Stimulated activated CD8-positive, alpha-beta memory T cell treated with anti-CD3 and anti-CD28 coated beads, Interleukin-2, amount 100 ng/mL, for 48 hours (primary cell): ENCODE measurements around the gene DUSP28.
"Not testable (repeated sequence)": the region's sequence is repeated elsewhere in the genome, so short reads cannot be mapped to it uniquely, and the experiment has no call there.

Source experiments
- DNase-seq, 2 donors: peaks; one replicate each; pipeline ENCODE4 v3.0.0-alpha.2; 2020; ENCODE audit warnings: low read depth in 2 of 2

The DUSP28 gene, protein sequence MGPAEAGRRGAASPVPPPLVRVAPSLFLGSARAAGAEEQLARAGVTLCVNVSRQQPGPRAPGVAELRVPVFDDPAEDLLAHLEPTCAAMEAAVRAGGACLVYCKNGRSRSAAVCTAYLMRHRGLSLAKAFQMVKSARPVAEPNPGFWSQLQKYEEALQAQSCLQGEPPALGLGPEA

DNA sequence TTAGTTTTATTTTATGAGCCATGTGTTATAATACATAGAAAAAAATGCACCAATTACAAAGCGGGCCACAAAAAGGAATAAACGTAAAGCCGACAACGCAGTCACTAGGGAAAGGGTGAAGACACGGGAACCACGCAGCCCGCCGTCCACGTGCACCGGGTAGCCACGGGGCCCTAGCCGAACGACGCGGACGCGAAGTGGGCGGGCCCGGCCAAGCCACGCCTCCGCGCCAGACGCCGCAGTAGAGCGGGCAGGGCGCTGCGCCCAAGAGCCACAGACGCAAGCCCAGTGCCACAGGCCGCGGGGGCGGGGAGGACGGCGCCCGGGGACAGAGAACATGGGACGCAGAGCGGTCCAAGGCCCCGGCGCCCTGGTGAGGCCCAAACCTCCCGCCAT, at the start of gene DUSP28:
Gene DUSP28 (plus strand): TSS at position 274 of the 396 bp plus-strand sequence. CDS start 328 bp downstream, outside the sequence.
- DNase-seq: peak; percentile 87 to 91

DNA sequence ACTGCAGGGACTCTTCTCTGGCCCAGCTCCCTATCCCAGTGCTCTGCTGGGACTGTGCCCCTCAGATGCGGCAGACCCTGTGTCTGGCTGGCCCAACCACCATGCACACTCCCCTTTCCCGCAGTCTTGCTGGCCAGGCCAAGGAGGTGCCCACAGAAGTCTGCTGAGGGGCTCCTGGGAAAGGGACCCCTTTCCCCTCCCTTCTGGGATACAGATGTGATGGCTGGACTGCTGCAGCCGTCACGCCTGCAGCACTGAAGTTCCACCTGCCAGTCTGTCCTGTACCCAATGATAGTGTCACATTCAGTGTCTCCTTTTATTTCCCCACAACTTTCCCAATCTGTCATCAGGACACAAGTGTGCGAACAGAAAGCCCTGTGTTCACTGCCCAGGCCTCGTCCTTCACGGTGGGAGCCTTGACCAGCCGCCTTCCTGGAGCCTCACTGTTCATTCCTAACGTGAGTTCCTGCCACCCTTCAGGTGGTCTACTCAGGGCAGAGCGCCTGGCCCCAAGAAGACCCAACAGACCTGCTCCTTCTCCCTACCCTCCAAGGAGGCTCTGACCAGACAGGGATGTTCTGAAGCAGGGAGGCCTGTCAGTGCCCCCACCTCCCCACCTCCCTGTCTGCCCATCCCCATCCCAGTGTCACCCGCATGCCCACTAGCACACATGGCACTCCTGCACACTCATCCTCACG, 49.5 kb upstream of the DUSP28 start:
- DNase-seq: no peak

DNA sequence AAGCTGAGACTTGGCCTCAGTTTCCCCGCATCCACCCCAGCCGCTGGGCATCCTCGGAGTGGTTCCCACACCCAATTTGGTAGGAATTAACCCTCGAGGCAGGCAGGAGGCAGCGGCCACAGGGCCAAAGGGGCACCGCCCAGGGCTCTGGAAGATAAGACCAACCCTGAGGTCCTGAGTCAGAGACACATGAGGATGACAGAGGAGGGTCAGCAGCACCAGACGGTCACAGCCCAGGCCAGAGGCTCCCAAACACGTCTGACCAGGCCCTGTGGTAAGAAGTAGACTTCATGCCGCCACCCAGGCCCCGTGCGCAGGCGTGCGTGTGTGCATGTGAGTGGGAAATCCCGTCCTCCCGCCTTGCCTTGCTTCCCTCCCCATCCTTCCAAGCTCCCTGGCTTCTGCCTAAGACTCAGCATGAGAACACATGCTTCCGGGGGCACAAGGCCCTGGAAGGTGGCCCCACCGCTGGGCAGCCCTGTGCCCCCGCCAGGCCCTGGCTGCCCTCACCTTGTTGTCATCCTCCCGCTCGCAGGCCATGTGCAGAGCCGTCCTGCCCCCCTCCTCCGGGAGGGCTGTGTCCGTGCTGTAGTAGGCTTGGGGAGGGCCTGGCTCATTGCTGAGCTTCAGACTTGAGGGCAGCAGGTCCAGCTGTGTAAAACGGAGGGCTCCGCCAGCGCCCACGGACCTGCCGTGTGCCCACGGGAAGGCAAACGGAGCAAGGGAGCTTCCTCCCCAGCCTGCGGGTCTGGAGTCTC, 48.6 kb upstream of the DUSP28 start:
- no peak for DNase-seq

DNA sequence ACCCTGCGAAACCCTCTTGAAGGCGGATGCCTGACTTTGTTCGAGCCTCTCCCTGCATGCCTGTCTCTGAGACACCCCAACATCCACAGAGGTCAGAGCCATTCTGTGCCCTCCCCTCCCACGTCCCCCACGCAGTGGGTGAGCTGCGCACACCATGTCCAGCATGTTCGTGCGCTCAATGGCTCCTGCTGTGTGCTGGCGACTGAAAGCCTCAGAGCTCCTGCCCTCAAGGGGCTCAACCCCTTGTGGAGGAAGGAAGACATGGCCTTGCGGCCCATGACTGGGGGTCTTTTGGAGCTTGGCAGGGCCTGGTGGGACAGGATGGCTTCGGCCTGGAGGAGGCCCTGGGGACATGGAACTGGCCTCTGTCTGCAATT, 48.1 kb upstream of the DUSP28 start:
- DNase-seq: no peak

DNA sequence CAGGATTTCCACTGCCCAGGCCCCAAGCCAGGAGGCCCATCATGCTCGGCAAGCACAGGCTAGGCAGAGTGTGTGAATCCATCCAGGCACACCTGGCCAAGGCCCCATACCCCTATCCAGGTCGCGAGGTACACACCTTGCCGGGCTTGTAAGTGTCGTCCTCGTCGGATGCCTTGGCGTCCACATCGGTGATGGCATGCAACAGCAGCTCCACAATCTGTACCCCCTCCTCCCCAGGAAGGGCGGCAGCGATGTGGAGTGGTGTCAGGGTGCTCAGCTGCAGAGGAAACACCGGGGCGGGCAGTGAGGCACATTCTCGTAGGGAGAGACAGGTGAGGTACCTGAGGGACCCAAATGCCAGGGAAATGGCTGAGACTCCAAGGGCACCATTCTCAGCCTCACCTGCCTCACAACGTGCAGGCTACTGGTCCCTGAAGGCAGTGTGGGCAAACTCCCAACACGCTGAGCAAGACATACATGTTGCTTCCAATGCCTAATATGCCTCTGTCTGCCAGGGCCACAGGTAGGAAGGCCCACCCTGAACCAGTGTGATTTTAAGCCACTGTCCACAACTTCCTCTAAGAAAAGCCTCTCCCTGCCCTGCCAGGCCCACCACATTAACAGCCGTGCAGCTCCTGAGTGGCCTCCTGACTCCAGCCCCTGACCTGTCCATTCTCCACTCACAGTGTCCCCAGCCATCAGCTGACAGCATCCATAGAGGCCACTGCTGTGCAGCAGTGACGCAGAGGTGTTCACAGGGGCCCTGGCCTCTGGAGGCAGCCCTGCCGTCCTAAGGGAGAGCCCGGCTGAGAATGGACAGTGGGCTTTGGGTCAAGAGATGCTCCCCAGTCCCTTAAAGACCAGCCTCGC, 47.3 kb upstream of the DUSP28 start:
- no peak for DNase-seq

DNA sequence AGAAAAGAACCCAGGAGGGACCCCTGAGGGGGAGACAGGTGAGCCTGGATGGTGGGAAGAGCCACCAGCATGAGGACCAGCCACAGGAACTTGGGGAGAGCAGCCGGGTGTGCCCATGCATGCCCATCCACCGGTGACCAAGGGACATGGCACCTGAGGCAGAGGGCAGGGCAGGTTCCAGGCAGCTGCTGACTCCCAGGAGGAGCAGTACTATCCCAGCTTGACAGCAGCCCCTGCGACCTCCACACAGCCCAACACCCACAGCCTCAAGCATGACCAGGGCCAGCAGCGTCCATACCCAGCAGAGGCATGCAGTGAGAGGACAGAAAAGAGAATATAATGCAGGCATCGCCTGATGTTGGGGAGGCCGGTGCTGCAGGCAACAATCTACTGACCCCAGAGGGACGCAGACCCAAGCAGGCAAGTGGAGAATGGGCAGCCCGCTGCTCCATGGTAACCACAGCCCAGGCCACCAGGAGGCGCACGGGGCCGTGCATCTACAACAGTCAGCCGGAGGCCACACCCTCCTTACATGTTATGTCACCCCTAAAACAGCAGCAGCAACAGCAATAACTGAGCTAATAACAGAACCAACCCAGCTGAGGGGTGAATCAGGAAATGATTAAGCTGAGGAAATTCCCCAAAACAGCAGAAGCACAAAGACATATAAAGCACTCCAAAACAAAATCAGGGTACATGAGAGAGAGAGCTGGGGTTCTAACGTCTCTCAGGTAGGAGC, 46.4 kb upstream of the DUSP28 start:
- DNase-seq: peak; percentile 77 to 81

DNA sequence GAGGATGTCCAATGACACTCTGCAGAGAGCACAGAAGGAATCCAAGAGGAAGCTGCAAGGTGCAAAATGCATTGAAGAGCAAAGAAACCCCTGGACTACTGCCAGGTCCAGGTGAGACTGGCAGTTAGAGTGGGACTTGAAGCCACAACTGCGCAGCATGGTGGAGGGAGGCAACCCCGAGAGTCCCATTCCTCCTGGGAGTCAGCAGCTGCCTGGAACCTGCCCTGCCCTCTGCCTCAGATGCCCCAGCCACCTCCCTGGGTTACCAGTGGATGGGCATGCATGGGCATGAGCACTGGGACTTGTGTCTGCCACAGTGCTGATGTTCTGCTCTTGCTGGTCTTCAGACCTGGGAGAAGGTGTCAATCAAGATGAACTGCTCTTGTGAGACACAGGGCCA, 45.5 kb upstream of the DUSP28 start:
- no peak for DNase-seq

DNA sequence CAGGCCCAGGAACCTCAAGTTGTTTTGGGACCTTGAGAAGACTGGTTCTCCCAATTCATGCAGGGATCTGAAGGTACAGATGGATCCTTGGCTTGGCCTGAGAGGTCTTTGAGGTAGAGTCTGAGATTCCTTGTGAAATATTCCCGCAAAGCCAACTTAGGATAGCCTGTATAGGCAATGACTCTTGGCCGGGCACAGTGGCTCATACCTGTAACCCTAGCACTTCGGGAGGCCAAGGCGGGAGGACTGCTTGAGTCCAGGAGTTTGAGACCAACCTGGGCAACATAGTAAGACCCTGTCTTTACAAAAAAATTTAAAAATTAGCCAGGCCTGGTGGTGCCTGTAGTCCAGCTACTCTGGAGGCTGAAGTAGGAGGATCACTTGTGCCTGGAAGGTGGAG, 42.8 kb upstream of the DUSP28 start:
- DNase-seq: no peak

DNA sequence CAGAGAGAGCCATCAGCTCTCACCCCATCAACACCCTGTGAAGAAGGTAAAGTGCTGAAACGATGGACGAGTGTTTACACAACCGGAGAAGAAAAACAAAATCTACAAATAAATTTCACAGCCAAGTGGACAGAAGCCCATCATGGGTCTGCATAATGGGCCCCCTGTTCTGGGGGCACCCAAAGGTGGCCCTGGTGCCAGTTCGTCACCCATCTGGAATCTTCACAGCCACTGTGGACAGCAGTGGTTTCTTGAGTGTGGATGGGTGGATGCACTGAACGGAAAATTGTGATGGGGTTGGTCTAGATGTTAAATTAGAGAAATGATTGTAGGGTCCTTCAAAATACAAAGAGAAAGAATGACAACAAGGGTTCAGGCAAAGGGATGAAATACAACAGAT, 41.2 kb upstream of the DUSP28 start:
- DNase-seq: no peak

DNA sequence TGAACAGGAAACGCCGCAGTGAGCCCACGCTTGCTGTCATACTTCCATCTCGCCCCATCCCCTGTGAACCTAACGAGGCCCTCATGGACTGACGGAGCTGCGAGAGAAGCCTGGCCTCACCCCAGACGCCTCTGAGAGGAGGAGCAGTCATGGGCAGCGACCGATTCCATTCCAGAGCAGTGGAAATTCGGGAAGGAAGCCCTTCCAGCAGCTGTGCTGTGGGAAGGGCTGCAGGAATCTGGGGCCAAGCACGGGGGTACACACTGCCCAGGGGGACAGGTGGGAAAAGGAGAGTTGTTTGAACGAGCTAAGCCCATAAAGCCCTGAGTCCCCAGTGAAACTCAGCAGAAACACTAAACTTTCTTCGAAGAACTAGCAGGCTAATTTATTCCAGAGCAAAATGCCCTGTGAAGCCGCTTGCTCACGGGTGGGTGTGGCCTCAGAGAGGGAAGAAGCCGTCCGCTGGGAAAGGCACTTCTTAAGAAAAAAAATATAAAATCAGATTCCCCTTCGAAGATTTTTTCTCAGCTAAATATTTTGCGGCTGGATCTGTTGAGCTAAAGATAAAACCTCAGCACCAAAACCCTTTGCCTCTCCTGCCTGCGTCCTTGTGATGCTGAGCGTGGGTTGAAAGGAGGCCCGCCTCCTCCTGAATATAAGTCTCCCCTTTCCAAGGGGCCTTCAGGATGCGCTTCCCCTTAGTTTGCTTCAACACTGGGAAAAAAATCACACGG, 40.6 kb upstream of the DUSP28 start:
- DNase-seq: no peak

DNA sequence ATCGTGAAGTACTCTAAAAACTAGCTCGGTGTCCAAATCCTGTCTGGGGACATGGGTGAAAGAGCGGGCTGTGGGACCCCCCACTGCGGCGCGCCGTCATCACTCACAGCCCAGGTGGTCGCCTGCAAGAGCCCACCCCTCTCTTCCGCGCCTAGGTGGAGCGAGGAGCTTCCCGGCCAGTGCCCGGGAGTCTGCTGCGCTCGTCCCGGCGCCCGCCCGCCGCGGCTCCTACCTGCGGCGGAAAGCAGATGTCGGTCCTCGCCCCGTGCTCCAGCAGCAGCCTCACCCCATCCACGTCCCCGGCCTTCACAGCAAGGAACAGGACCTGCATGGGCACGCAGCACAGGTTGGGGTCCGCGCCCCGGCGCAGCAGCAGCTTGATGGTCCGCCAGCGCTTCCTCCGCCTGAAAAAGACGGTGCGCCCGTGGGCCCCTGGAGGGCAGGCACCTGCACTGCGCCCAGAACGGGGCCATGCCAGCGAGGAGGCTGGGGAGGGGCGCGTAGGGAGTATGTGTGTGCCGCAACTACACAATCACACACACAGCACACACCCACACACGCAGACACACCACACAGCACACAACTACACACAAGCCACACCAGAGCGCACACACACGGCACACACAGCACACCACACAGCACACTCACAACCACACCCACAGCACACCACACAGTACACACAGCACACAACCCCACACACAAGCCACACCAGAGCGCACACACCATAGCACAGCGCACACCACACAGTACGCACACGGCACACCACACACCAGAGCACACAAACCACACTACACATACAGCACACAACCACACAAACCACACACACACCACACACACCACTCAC, 39.8 kb upstream of the DUSP28 start:
- no peak for DNase-seq

DNA sequence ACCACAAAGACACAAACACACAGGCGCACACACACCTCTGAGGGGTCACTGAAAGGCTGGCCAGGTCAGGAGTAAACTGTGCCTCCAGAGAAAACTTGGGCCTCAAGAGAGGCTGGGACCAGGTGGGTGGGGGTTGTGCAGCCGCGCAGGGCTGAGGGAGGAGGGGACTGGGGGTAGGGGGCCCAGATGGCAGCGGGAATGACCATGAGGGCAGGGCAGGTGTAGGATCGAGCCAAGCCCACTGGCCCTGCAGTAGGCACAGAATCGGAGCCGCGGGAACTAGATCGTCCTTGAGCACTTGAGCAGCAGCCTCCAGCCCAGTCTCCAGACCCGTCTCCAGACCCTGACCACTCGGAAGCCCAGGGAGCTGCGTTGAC, 39.2 kb upstream of the DUSP28 start:
- no peak for DNase-seq

DNA sequence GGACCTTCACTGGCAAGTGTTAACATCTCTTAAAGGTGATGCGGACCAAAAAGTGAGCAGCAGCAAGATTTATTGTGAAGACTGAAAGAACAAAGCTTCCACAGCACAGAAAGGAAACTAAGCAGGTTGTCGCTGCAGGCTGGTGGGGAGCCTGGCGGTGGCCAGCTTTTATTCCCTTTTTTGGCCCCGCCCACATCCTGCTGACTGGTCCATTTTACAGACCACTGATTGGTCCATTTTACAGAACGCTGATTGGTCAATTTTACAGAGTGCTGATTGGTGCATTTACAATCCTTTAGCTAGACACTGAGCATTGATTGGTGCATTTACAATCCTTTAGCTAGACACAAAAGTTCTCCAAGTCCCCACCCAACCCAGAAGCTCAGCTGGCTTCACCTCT, 38.3 kb upstream of the DUSP28 start:
- not testable (repeated sequence) for DNase-seq

DNA sequence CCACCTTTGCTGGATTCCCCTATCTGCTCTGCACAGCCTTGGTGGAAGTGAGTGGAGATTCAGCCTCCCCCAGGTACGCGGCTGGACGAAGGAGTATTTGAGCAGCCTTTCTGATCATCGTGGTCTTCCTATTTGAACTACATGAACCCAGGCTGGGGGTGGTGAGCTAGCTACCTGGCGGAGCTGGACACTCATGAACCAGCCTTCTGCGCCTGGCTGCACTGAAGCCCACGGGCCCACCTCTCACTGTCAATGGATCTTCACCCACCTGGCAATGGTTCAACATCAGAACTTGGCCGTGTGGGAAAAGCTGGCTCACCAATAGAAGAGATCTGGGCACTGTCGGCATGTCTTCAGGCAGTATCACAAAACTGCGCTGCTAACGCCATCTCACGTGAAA, 37.8 kb upstream of the DUSP28 start:
- no peak for DNase-seq

DNA sequence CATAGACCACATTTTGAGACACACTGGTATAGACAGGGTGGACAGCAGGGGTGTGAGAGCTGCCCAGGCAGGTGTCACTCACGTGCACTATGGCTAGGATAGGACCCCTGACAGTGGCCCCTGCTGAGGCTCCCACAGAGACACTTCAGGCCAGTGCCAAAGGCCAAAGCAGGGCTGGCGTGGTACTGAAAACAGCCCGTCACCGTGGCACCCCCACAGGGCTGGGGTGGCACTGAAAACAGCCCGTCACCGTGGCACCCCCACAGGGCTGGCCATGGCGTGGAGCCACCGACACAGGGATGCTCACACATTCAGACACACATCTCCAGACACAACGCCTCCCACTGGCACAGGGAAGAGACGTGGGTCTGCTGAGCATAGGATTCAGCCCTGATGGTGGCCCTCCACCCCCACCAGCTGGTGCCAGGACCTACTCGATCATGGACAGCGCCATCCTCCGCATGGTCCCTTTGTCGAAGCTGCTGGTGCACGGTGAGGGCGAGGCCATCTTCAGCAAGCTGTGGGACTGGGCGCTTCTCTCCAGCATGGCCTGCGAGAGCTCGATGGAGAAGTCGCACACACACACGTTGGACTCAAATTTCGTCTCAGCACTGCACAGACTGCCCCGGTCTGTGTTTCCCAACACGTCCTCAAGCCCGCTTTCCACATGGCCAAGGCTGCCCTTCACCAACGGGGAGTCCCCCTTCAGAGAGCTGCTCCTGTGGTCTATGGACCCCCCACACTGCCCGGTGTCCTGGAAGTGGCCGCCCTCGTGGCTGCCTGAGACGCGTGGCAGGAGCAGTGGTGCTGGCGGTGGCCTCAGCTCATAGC, 36.5 kb upstream of the DUSP28 start:
- no peak for DNase-seq

DNA sequence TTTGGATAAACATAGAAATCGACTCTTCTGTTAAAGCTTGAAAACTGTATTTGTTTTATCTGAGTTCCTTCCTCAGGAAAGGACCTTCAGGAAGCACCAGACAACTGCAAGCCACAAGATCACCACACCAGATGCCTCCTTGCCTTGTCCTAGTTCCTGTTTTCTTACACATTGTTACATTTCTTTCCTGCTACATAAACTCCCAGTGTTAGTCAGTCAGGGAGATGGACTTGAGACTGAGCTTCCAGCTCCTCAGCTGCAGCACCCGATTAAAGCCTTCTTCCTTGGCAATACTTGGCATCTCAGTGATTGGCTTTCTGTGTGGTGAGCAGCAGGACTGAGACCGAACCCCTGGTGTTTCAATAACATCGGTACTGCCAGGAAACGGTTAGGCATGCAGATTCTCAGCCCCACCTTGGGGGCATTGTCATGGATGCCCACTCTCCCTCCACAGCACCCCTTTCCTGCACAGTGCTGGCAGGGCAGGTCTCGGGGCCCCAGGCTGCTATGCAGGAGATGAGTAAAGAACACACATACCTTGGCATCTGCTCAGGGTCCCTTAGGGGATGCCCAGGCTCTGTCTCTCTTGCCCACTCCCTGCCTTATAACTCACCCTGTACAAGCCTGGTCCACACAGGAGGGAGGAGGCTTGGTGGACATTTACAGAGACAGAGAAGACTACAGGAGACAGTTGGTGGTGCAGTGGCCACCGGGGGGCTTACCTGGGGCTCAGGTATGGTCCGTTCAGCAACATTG, 35.0 kb upstream of the DUSP28 start:
- no peak for DNase-seq

DNA sequence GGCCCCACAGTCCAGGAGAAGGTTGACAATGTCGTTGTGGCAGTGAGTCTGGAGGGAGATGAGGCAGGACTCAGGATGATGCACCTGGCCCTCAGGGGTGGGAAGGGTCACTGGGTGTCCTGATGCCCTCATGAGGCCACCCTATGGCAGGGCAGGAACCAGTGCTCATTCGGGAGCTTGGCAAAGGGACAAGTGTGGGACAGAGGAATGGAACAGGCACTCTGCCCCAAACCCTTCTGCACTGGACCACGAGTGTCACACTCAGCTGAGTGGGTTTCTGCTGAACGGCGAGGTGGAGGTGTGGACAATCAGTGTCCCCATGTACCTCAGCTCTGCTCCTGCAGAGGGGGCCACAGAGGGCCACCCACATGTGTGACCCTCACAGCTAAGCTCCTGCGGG, 34.4 kb upstream of the DUSP28 start:
- no peak for DNase-seq

DNA sequence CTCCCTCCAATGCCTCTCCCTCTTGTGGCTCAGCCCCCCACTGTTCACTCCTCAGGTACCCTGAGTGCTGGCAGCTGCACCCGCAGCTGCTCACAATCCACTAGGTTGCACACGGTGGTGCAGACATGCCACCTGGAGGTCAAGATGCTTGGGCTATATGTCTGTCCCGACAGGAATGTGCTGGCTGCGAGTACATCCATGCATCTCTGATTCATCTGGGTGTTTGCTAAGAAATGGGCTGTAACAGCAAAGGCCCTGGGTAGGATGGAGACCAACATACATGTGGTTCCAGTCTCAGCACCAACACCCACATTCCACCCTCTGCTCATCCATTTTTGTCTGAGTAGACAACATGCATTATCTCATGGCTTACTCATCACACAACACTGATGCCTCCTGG, 33.6 kb upstream of the DUSP28 start:
- DNase-seq: no peak
